GM21528 (cell line): ENCODE measurements around the gene LRFN4.
"Not testable (repeated sequence)": the region's sequence is repeated elsewhere in the genome, so short reads cannot be mapped to it uniquely, and the experiment has no call there.

Source experiments
- ATAC-seq: cut with Tn5 transposase; IDR thresholded peaks from one replicate; pipeline ENCODE4 v1.9.1; 2021; ENCODE audit warnings: mild to moderate bottlenecking, moderate library complexity; ENCODE audit not compliant: unreplicated experiment, low FRiP score

LRFN4 gene

GRCh38 chr11:66856496-66857233, at the start of gene LRFN4:
TSS of gene LRFN4 (plus strand) at chr11:66857064. CDS start at chr11:66857745, 681 bp downstream.
- ATAC-seq, result peak; percentile 28

- no peak for ATAC-seq
Observed at GRCh38 chr11:66809592-66809991, 47.3 kb upstream of the LRFN4 start.

DNA sequence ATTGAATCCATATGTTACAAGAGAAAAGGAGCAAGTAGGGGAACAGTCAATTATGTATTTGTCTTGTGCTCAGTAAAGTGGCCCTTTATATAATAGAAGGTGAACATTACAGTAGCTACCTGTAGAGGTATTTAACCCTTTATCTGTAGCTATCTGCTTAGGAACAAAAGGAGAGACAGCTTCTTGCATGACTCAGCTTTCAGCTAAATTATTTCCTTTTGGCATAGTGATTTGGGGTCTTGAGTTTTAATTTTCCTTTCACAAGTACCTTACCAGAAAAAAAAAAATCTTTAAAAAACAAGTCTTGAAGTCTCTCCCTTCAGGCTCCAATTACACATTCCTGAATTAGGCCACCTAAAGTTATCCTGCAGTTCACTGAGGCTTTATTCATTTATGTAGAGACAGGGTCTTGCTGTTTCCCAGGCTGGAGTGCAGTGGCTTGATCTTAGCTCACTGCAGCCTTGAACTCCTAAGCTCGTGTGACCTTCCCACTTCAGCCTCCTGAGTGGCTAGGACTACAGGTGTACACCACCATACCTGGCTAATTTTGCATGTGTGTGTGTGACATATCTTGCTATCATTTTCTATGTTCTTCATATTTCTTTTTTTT, 46.2 kb upstream of the LRFN4 start:
- no peak for ATAC-seq

GRCh38 chr11:66814678-66815077, 42.2 kb upstream of the LRFN4 start:
- no peak for ATAC-seq

- no peak for ATAC-seq
Observed at GRCh38 chr11:66815646-66816045, 41.2 kb upstream of the LRFN4 start.

DNA sequence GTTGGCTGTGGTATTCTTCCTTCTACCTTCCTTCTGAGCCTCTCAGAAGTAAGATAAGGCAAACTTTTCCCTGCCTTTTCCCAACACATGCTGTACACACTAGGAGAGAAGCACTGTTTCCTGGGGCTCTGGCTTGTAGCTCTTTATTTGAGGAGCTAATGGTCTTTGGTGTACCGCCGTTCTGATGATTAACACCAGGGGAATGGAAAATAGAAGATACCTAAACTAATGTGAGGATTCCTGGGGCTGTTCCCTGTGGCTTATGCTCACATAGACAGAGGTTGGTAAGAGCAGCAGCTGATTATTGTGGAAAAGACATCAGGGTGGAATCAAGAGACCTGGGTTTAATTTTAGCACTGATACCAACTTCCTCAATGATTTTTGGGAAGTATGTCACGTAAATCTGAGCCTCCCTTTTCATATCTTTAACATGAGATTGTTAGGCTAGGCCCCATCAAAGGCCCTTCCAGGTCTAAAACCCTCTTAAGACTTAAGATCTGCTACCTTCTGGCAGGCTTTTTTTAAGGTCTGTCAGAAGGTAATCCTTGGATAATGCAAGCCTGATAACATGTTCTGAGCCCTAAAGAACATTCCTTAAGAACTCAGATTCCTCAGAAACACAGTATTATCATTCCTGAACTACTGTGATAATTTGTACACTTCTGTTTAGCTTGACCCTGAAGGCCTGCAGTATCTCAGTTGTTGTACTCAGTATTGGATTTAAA, 38.5 kb upstream of the LRFN4 start:
- no peak for ATAC-seq

- ATAC-seq, result no peak
Observed at GRCh38 chr11:66820381-66820780, 36.5 kb upstream of the LRFN4 start.

GRCh38 chr11:66820901-66821300, 36.0 kb upstream of the LRFN4 start:
- no peak for ATAC-seq

DNA sequence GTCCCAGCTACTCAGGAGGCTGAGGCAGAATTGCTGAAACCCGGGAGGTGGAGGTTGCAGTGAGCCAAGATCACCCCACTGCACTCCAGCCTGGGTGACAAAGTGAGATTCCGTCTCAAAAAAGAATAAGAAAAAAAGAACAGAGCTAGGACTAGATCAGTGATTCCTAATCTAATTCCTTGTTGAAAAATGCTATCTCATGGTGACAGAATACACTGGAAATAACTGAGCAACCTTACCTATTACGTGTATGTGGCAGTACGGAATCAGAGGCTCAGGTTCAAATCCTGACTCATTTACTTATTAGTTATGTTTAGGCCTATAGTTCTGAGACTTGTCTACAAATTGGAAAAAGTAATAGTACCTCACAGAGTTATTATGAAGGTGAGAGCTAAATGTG, 33.2 kb upstream of the LRFN4 start:
- no peak for ATAC-seq

- ATAC-seq, result not testable (repeated sequence)
Observed at GRCh38 chr11:66824573-66824972, 32.3 kb upstream of the LRFN4 start.

GRCh38 chr11:66834539-66834845, 22.4 kb upstream of the LRFN4 start:
- no peak for ATAC-seq

DNA sequence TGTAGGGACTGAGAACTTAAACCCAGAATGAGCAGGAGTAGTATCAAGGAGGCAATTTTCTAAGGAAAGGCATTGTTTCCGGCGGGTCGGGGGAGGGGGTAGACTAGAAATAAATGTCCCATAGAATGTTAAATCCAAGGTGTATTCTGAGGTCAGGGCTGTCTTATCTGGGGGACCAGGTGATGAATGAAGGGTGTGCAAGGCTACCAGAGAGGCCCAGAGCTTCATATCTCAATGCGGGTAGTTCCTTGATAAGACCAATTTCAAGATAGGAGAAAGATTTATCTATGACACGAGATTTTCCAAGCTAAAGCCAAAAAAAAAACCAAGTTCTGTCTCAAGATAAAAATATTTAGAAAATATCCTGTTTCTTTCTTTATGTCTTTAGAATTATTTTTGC, 21.9 kb upstream of the LRFN4 start:
- ATAC-seq, result no peak

GRCh38 chr11:66835768-66836405, 21.0 kb upstream of the LRFN4 start:
- no peak for ATAC-seq

DNA sequence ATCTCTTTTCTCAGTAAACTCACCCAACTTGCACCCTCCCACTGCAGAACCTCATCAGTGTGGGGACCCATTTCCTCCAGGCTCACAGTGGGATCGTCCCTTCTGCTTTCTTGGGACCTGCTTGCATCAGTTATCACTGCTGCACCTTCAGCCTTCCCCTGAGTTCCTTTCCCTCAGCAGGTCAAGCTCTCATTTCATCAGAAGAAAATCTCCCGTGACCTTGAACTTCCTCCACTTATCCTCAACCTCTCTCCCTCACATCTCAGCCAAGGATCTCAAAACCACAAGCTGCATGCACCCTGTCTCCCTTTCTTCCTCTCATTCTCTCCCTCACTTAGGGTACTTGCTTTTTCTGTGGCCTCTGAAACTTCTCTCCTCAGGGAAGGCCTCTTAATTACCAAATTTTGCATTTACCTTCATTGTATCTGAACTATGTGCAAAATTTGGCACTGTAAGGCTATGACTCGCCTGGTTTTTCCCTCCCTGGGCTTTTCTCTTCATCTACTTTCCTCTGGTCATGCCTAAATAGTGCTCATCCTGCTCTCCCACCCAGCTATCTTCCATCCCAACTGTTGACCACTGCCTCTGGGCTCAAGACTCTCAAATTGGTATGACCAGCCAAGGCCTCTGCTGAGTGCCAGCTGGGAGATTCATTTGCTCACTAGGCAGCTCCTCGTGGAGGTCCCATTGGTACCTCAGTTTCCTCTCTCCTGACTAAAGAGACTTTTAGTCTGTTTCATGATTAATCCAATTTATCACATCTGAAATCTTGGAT, 16.4 kb upstream of the LRFN4 start:
- no peak for ATAC-seq

GRCh38 chr11:66841861-66842260, 15.0 kb upstream of the LRFN4 start:
- ATAC-seq, result no peak

GRCh38 chr11:66842501-66842895, 14.4 kb upstream of the LRFN4 start:
- peak; percentile 5 for ATAC-seq

DNA sequence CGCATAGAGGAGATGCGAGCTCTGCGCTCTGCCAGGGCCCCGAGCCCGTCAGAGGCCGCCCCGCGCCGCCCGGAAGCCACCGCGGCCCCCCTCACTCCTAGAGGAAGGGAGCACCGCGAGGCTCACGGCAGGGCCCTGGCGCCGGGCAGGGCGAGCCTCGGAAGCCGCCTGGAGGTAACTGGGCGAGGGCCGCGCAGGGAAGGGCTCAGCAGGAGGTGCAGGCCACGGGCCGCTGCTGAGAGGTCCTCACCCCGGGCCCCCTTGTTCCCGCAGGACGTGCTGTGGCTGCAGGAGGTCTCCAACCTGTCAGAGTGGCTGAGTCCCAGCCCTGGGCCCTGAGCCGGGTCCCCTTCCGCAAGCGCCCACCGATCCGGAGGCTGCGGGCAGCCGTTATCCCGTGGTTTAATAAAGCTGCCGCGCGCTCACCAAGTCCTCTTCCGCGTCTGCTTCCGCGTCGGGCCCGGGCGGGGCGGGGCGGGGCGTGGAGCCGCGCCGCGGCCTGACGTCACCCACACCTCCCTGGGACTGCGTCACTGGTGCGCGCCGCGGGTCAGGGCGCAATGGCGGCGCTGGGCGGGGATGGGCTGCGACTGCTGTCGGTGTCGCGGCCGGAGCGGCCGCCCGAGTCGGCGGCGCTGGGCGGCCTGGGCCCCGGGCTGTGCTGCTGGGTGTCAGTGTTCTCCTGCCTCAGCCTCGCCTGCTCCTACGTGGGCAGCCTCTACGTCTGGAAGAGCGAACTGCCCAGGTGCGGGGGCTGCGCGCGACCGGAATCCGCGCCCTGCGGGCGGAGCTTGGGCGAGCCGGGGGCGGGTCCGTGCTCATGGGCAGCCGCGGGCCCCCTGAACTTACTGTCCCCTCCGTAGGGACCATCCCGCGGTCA, 13.7 kb upstream of the LRFN4 start, which contains the start of gene RCE1:
RCE1 (plus strand) TSS at position 546 of the 880 bp plus-strand sequence; CDS start at position 561, 15 bp downstream.
- ATAC-seq, result peak; percentile 67

- ATAC-seq, result no peak
Observed at GRCh38 chr11:66843776-66844495, 12.9 kb upstream of the LRFN4 start.
